Kidney epithelial cell (primary cell): ENCODE data around the gene CDK3. TPM values are rescaled to one million over a fixed set of nuclear protein-coding genes. Genes with fewer than 3 reads are reported as not detected.
"Not testable (repeated sequence)": the region's sequence is repeated elsewhere in the genome, so short reads cannot be mapped to it uniquely, and the experiment has no call there.

Source experiments
- DNase-seq: peaks from one replicate; pipeline ENCODE4 v3.0.0-alpha.2; 2010; ENCODE audit warnings: low read depth
- H3K27me3 ChIP-seq: 2 replicates; pipeline ENCODE4 v1.6.0; 2011; ENCODE audit warnings: low read length; ENCODE audit not compliant: control insufficient read depth, insufficient read depth
- H3K36me3 ChIP-seq: 2 replicates; pipeline ENCODE4 v1.5.1; 2011; ENCODE audit warnings: low read length; ENCODE audit not compliant: control insufficient read depth, insufficient read depth
- H3K4me3 ChIP-seq: 2 replicates; pipeline ENCODE4 v1.5.1; 2011; ENCODE audit warnings: low read depth, mild to moderate bottlenecking, control low read depth, low read length
- CTCF ChIP-seq: IDR thresholded peaks from 2 replicates; pipeline ENCODE4 v1.5.1; 2011; ENCODE audit warnings: mild to moderate bottlenecking, moderate library complexity, low read length, control low read depth, inconsistent platforms; ENCODE audit not compliant: insufficient read depth, poor library complexity, severe bottlenecking
- total RNA-seq: library from RNA; depleted of rRNA; stranded (reverse); fragments of >200 nt; gene quantifications from 2 replicates; pipeline ENCODE4 v1.2.3, GENCODE V29; 2015

CDK3 gene
- total RNA-seq, 1 donor from 2014 or later: 7.4 TPM

- H3K27me3 ChIP-seq: no peaks in the 10 kb centered on the region
- no peak for TF ChIP-seq CTCF
- no peaks in the 10 kb centered on the region for H3K36me3 ChIP-seq
- no peak for DNase-seq
- no peak overlapping the region for H3K4me3 ChIP-seq
Observed at GRCh38 chr17:75970011-75970523, 30.6 kb upstream of the CDK3 start.

- DNase-seq: no peak
- no peak overlapping the region for H3K4me3 ChIP-seq
- H3K36me3 ChIP-seq: no peaks in the 10 kb centered on the region
- H3K27me3 ChIP-seq: no peaks in the 10 kb centered on the region
- TF ChIP-seq CTCF: no peak
Observed at GRCh38 chr17:75970626-75971025, 30.0 kb upstream of the CDK3 start.

- not testable (repeated sequence) for H3K27me3 ChIP-seq, DNase-seq, H3K4me3 ChIP-seq, H3K36me3 ChIP-seq
Observed at GRCh38 chr17:75975187-75975586, 25.5 kb upstream of the CDK3 start.

GRCh38 chr17:75975757-75976174 lies 24.9 kb upstream of the CDK3 start:
- no peak overlapping the region for H3K4me3 ChIP-seq
- no peak for DNase-seq
- TF ChIP-seq CTCF: no peak

GRCh38 chr17:75976175-75976848 lies 24.3 kb upstream of the CDK3 start:
- no peaks in the 10 kb centered on the region for H3K36me3 ChIP-seq
- no peak overlapping the region for H3K4me3 ChIP-seq
- H3K27me3 ChIP-seq: no peaks in the 10 kb centered on the region
- DNase-seq: no peak
- TF ChIP-seq CTCF: no peak

More at GRCh38 chr17:75975757-75976174, 24.9 kb upstream of the CDK3 start:
- H3K36me3 ChIP-seq: no peaks in the 10 kb centered on the region
- no peaks in the 10 kb centered on the region for H3K27me3 ChIP-seq

- peak; percentile 80 for DNase-seq
- Histone ChIP-seq H3K4me3 (peak within 1 kb of the TSS; percentile 77), H3K27me3 (no peaks in the 10 kb centered on the region), H3K36me3 (no peaks in the 10 kb centered on the region)
- TF ChIP-seq CTCF: peak; percentile 10
Observed at GRCh38 chr17:75978938-75979704, 21.5 kb upstream of the CDK3 start, which contains the start of the genes ACOX1 and TEN1. TSS of gene ACOX1 (minus strand) at chr17:75979166. CDS start at chr17:75979073, 93 bp downstream. TSS of gene TEN1 (plus strand) at chr17:75979240. CDS start at chr17:75986193, 6,953 bp downstream.
